ENCODE measurements around the gene SUGCT.

SUGCT gene

DNA sequence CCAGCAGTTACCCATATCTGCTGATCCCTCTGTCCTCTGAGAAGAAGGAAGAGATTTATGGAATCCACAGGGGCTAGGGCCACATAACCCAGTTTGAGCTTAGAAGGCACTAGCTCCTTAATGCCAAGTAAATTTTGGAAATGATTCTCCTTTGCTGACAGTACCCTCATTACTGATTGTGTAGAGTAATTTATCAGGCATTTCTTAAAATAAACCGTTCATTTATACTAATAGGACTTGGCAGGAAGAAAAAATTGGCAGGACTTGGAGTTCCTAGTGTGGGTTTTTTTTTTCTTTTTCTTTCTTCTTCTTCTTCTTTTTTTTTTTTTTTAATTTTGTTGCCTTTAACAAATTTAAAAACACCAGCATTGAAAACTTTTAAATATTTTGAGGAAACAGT, 645.7 kb downstream of the SUGCT start:
- no peak for ATAC-seq
- DNase-seq: no peak

DNA sequence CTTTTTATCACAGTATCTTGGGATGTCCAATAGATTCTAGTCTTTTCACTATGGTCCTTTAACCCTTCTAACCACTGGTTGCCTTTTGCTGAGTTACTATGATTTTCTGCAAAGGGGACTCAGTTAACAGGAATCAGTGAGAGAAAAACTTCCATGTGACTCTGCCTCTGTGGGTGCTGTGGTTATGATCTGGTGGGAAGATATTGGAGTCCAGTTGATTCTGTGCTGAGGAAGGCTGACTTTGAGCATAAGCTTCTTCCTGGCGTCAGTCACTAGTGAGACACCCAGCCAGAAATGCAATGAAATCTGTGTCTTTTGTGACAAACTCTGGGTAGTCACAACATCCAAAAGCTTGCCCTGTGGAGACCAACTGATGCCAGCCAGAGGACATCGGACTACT, 648.0 kb downstream of the SUGCT start:
- DNase-seq (no peak), ATAC-seq (no peak)

DNA sequence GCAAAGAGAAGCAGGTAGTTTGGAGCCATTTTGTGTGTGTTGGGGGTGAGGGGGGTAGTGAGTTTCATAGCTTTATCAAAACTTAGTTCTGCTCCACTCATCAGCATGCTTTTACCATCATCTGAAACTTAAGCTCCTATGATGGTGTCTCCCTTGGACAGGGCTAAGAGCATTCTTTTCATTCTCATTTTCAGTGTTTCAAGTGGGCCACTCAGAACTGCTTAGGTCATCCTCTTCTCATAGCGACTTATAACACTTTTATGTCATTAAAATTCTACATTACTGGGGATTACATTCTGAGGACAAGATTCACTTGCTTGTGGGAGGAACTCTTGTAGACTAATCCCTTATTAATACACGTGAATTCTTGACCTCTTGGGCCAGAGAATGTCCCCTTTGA, 649.4 kb downstream of the SUGCT start:
- ATAC-seq (no peak), DNase-seq (no peak)

DNA sequence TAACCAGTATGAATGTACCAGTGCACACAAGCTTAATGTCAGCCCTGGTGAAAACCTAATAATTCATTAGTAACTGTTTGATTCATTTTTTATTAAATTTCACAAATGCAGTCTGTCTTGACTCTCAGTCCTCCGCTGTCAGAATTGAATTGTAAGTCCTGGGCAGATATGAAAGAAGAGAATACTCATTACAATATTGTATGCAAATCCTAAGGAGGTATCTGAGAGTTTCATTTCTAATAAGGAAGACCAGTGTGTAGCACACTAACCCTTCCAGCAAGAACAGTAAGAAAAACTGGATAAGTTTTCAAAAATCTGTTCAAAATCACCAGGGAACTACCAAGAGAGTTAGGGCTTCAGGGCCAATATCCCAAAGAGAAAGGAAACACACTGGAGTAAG, 652.1 kb downstream of the SUGCT start:
- no peak for DNase-seq
- ATAC-seq: no peak

DNA sequence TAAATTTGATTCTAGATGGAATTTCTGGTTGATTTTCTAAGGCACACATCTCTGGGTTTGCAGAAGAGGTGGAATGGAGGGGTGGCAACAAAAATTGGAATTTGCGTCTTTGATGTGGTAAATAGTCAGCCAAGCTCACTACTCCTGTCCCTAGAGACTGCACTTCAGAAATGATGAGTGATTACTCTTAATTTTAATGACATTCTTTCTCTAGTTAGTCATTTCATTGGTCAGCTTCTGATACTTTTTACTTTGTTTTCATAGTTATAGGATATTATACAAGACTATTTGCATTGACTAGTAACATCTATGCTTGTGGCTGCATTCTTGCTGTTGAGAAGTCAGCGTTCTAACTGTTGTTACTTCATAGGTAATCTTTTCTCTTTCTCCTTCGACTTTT, 658.3 kb downstream of the SUGCT start:
- ATAC-seq (no peak), DNase-seq (no peak)

DNA sequence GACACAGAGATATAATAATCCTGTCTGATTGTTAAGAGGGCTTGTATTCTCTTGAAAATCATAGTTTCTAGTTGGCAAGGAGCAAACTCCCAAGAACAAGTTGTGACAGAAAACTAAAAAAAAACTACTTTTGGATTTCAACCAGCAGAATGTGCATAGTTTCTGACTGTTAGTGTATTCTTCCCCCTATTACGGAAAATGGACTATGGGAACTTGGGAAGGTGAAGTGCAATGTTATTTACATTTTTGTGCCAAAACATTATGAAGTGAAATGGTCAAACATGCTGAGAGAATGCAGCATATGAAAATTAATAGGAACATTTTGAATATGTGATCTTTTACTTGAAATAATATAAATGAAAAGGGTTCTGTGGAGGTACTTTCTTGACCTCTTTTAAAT, 660.8 kb downstream of the SUGCT start:
- DNase-seq (no peak), ATAC-seq (no peak)

DNA sequence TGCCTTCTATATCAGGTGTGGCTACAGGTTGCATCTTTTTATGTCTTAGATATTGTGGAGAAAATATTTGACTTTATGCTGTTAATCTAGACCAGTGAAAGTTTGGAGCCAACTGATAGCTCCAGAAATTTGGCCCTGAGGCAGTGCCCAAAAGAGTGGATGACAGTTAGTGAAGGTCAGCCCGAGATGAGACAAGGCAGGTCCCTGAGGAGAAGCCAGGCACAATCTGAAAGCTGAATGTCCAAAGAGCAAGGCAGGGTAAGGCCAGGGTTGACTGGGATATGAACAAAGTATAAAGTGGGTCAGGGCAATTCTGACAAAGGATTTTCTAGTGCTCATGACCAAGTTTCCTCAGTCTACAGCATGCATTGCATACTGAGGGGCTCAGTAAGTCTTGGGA, 661.9 kb downstream of the SUGCT start:
- ATAC-seq: no peak
- no peak for DNase-seq

DNA sequence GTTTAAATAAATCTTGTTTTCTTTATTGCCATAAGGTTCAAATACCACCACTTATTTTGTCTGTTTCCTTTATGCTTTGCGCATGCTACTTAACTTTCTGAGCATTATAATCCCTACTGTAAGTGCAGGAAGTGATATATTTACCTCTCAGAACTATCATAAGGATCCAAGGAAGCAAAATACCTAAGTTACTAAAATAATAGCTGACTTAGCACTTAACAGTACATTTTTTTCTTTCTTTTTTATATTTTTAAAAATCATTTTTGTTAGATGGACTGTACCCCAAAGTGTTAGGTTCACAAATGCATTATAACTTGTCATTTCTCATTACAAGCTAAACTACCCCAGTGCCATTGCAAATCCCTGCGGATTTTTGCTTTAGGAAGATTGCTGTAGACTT, 663.8 kb downstream of the SUGCT start:
- ATAC-seq (no peak), DNase-seq (no peak)

DNA sequence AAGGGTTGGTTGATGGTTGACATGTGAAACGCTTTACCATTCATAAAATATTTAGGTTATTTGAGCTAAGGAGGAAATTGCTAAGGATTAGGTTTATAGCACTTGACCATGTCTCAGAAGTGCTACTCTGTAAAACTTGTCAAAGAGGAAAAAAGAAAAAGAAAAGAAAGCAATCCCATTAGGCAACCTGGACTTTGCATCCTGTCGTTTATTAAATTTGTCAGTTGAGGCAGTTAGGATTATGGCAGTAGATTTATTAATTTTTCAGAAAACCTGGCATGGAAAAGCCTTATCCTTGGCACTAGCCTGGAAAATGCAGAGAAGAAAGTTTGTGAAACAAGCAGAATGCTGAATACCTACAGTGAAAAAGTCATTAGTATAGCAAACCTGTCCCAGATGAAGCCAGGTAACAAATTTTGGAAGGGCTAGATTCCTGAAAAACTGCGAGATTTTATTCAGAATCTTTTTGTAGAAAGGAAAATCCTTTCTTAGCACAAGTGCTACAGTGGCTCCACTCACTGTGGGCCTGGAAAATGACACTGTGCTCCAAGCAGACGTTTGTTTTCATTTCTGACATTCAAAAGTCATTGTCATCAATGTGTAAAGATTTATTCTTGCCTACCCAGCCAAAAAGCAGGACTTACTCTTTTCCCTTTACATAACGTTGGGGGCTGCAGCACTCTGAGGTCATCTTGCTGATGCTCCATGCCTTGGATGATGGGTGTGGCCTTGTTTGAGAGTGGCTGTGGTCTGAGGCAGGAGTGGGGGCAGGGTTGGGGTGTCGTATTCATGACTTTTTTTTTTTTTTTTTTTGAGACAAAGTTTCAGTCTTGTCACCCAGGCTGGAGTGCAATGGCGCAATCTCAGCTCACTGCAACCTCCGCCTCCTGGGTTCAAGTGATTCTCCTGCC, 664.9 kb downstream of the SUGCT start:
- no peak for ATAC-seq

DNA sequence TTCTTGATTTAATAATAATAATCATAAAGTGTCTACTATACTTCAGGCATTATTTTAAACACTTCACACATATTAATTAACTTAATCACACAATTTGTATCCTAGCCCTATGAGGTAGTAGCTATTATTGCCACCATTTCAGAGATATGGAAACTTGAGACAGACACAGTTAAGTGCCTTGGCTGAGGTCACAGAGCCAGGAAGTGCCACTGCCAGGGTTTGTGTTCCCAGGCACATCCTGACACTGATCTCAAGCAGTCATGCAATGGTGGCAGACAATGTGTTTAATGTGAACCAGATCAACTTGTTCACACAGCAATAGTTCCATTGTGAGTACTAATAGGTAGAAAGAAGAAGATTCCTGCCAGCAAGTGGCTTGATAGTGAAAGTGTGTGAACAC, 666.0 kb downstream of the SUGCT start:
- no peak for ATAC-seq
- no peak for DNase-seq

More for the DNA sequence above, 664.9 kb downstream of the SUGCT start:
- DNase-seq: no peak

DNA sequence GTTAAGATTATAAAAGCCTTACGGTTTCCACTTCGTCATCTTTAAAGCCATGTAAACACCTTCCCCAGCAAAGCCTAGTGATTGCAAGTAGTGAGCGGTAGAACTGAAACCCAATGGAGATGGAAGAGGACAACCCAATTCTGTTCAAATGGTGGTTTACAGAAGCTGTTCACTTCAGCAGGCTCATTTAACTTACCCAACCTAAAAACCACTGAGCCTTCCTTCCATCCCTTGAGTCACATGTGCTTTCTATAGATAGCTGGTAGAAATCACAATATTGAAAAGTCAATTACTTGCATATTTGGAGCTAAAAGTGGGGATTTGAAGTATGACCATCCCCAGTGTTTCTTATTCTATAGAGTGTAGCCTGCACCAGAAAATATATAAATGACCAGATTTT, 667.7 kb downstream of the SUGCT start:
- DNase-seq (no peak), ATAC-seq (no peak)

DNA sequence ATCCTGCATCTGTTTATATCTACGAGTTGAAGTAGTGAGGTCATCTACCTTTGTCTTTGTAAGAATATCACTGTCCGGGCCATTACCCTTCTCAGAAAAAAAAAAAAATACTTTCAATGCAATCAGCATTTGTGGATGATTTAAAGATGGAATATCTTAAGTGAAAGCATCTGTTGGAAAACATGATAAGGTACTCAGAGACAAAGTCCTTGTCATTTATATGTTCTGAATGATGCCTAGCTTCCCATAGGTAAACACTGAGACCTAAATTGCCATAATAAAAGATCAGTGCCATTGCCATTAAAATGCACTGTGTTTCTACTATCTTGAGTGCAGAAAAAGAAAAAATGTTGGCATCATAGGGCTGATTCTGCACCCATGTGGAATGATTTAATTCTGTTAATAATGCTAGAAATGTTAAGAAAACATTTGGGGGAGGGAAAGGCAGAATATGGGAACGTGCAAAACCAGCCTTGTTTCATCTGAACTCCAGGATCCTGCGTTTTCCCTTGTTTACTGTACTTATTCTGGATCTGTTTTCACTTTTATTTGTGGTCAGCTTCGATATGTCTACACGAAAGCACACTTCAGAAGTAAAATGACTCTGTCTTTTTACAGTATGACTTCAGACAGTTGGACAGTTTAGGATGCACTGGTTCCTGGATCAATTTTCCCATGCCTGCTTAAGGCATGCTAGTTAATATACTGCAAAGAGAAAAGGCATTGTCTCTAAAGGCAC, 669.8 kb downstream of the SUGCT start:
- ATAC-seq: no peak
- no peak for DNase-seq

DNA sequence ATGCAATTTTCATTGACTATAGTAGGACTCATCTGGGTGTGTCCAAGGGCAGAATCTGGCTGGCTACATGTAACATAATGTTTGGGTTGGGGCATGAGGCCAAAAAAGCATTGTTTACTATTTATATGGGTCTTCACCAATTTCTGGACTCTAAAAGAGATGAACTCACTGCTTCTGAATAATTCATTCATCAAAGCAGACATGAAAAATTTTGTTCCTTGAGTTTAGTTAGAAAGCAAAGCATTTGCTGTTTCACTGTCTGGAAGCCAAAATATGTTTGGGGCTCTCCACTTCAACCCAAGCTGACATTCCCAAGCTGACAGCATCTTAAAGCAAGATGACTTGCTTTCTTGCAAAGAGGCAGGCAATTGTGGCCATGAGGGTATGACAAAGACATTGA, 670.6 kb downstream of the SUGCT start:
- DNase-seq (no peak), ATAC-seq (no peak)

DNA sequence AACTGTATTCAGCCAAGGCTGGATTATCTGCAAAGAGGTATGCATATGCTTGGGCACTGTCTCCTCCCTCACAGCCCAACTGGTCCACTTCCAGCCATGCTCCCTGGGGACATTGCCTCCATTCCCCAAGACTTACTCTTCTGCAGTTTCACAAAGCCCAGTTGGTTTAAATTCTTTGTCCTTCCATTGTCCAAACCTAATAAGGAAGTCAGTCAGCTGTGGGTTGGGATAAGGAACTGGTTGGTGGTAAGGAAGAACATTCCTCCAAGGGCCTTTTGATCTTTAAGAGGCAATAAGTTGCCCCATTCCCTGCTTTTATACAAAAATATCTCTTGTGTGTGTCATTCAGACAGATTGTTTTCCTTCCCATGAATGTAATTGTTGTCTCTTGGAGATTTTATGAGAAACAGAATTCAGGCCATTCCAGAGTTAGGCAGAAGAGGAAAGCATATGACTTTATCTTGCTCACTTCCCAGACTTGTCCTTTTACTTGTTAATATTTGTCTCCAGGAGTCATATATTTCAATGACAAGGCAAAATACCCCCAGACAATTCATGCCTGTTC, 673.7 kb downstream of the SUGCT start:
- no peak for DNase-seq
- ATAC-seq: no peak

DNA sequence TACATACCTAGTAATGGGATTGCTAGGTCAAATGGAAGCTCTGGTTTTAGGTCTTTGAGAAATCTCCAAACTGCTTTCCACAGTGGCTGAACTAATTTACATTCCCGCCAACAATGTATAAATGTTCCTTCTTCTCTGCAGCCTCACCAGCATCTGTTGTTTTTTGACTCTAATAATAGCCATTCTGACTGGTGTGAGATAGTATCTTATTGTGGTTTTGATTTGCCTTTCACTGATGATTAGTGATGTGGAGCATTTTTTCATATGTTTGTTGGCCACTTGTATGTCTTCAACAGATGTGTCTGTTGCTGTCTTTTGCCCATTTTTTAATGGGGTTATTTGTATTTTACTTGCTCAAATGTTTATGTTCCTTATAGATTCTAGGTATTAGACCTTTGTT, 675.5 kb downstream of the SUGCT start:
- ATAC-seq: no peak
- no peak for DNase-seq

DNA sequence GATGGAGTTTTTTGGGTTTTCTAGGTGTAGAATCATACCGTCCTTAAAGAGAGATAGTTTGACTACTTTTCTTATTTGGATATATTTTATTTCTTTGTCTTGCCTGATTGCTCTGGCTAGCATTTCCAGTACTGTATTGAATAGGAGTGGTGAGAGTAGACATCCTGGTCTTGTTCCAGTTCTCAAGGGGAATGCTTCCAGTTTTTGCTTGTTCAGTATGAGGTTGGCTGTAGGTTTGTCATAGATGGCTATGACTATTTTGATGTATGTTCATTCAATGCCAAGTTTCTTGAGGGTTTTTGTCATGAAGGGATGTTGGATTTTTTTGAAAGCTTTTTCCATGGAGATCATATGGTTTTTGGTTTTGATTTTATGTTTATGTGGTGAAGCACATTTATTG, 676.9 kb downstream of the SUGCT start:
- ATAC-seq (no peak), DNase-seq (no peak)

DNA sequence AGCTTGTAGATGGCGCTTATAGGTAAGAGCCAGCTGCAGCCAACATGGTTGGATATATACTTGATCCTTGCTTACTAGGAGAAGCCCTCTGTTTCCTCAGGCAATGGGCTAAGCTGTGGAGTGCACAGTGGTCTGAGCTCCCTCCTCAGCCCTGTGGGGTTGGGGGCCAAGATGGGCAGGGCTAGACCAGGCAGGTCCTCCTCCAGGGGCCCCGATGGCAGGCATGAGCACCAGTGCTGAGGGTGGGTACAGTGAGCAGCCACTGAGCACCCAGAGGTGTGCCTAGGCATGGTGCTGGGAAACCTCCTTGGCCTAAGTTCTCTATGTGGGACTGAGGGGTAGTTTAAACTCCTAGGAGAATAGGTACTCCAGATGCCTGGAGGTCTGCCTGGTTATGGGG, 680.2 kb downstream of the SUGCT start:
- no peak for ATAC-seq
- no peak for DNase-seq

DNA sequence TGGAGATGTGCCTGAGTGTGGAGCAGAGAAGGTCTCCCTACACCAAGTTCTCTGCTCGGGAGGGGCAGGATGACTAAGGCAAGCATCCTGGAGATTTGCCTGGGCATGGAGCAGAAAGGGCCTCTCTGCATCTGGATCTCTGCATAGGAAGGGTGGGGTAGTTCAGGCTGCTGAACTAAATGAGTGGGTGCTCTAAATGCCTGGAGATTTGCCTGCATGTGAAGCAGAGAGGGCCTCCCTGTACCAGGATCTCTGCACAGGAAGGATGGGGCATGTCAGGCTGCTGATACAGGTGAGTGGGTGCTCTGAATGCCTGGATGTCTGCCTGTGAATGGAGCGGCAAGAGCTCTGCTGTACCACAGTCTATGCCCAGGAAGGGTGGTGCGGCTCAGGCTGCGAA, 680.7 kb downstream of the SUGCT start:
- no peak for DNase-seq
- no peak for ATAC-seq

DNA sequence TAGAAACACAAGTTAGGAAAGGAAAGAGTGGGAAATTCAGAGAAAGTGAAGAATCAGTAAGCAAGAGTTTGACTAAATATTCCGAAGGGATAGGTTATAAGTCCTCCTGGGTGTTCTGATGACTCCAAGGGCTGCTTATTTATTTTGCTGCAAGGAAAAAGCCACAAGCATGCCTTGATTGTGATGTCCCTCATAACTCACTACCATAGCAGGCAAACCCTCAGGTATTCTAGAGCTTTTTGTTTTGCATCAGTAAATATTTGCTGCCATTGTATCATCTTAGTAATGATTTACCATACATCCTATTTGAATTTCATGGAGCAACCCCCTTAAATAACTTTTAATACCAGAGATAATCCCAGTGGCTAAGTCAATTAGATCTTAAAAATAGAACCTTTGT, 688.1 kb downstream of the SUGCT start:
- ATAC-seq: no peak
- no peak for DNase-seq

DNA sequence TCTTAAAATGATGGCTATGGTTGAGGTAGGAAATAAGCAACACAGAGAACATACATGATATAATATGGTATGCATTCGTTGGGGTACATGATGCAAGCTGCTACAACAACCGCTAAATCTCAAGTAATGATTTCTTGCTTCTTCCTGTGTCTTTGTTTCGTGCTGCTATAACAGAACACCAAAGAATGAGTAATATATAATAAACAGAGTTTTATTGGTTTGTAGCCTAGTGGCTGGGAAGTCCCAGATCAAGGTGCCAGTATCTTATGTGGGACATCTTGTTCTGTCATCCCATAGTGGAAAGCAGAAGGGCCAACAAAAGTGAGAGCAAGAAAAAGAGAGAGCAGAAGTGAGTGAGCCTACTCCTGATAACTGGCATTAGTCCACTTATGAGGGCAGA, 689.7 kb downstream of the SUGCT start:
- no peak for ATAC-seq
- DNase-seq: no peak

DNA sequence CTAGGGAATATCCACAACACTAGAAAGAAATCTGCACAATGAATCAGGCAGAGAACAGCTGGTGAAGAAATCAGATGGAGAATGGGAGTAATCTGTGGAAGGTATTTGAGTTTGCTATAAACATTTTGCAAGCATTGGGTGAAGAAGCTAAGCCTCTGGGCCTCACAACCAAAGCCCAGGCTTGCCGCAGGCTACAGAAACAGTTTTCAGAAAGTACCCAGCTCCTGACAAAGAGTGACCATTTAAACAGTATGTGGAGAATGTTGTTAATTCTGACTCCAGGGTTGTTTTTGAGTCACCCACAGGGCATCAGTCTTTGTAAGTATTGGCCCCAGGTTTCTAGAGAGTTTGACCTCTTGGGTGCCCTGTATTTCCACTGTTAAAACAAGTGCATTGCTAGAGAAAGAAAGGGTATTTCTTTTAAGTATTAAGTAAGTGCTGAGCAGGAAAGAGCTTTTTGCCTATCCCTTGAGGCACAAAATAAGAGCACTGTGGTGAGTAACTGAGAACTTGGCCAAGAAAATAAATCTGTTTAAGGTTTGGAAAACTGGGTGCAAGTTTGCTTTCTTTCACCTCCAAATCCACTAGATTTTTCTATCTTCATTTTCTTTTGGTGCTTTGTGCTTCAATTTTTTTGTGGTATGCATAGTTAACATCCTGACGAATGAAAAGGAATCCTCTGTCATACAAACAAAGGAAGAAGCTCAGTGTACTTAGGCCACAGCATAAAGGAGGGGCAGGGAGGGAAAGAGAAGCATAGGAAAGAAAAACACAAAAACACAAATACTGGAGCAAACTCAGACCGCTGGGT, 691.8 kb downstream of the SUGCT start:
- ATAC-seq (no peak), DNase-seq (no peak)

DNA sequence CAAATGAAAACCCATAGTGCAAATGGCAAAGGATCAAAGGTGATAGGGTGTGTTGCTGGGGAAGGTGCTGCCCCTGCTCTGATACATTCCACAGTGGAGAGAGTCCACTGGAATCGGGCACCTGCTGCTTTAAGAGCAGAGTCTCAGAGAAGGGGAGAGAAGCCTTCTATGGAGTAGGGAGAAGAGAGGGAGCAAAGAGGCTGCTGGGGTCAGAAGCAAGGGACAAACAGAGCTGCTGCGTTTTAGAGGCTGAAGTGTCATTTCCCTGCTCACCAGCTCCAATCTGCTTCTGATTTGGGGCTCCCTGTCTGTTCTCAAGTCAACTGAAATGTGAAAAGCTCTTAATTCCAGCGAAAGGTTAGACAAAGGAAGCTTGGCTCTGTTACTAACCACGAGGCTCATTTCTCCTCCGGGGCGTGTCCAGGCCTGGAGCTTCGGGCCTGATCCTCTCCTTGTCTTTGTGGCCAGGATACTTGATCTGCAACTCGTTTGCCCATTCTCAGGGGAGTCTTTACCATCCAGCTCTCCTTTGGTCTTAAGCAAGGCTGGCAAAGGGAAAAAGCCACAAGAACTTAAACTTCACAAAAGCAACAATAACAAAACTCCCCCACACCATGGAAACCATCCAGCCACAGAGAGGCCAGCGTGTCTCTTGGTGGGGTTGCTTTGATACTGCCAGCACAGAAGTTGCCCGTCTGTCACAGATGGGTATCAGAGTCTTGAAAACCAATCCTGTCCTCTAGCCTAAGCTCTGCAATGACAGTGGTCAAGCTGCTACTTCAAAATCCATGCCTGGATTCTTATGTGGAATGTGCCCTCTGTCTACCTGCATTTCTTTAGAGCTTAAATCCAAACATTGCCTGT, 692.6 kb downstream of the SUGCT start:
- ATAC-seq: no peak
- no peak for DNase-seq
